ENCODE results near the gene MICA.

GRCh38 chr6:31358302-31358701 is 45.1 kb upstream of the MICA start:
- TF ChIP-seq POLR2A (IDR thresholded peaks at IDR 0.05): no peak
- TF ChIP-seq, protein P1, sequence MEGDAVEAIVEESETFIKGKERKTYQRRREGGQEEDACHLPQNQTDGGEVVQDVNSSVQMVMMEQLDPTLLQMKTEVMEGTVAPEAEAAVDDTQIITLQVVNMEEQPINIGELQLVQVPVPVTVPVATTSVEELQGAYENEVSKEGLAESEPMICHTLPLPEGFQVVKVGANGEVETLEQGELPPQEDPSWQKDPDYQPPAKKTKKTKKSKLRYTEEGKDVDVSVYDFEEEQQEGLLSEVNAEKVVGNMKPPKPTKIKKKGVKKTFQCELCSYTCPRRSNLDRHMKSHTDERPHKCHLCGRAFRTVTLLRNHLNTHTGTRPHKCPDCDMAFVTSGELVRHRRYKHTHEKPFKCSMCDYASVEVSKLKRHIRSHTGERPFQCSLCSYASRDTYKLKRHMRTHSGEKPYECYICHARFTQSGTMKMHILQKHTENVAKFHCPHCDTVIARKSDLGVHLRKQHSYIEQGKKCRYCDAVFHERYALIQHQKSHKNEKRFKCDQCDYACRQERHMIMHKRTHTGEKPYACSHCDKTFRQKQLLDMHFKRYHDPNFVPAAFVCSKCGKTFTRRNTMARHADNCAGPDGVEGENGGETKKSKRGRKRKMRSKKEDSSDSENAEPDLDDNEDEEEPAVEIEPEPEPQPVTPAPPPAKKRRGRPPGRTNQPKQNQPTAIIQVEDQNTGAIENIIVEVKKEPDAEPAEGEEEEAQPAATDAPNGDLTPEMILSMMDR (IDR thresholded peaks at IDR 0.05): no peak
- no peak for TF ChIP-seq POLR2AphosphoS5 (IDR thresholded peaks at IDR 0.05)
